Urinary bladder (tissue), 4 donors: ENCODE results near the gene OR2S2. TPM values are rescaled to one million over a fixed set of nuclear protein-coding genes. Genes with fewer than 3 reads are reported as not detected.
"Not testable (repeated sequence)": the region's sequence is repeated elsewhere in the genome, so short reads cannot be mapped to it uniquely, and the experiment has no call there.

Source experiments
- DNase-seq: peaks from one replicate; pipeline ENCODE4 v3.0.0-alpha.2; 2015; ENCODE audit errors: extremely low spot score
- H3K27ac ChIP-seq: one replicate; pipeline ENCODE4 v1.5.1; 2013; ENCODE audit warnings: low read depth, mild to moderate bottlenecking, moderate library complexity
- H3K36me3 ChIP-seq: one replicate; pipeline ENCODE4 v1.6.1; 2013; ENCODE audit warnings: mild to moderate bottlenecking, moderate library complexity; ENCODE audit not compliant: insufficient read depth
- H3K4me1 ChIP-seq: one replicate; pipeline ENCODE4 v1.6.1; 2013; ENCODE audit warnings: mild to moderate bottlenecking, moderate library complexity; ENCODE audit not compliant: insufficient read depth
- H3K4me3 ChIP-seq: one replicate; pipeline ENCODE4 v1.5.1; 2013; ENCODE audit warnings: low read depth, low read length
- WGBS: extraction: QIAGEN DNeasy Blood & Tissue Kit; methylation state at CpG from one replicate; pipeline ENCODE4 v1.1.7; 2013; 5-methylcytosine and 5-hydroxymethylcytosine counted together
- polyA plus RNA-seq: library from polyadenylated mRNA; stranded (reverse); fragments of 200-250 nt; gene quantifications from one replicate; pipeline ENCODE4 v1.2.3, GENCODE V29; 2013
- total RNA-seq: library from RNA; depleted of rRNA; stranded (reverse); fragments of >200 nt; gene quantifications from one replicate; pipeline ENCODE4 v1.2.3, GENCODE V29; 2014
- donor health status: healthy with polysubstance abuse.
- donor health status: healthy.

OR2S2 gene
- total and polyA plus RNA-seq, 2 donors: not detected

DNA sequence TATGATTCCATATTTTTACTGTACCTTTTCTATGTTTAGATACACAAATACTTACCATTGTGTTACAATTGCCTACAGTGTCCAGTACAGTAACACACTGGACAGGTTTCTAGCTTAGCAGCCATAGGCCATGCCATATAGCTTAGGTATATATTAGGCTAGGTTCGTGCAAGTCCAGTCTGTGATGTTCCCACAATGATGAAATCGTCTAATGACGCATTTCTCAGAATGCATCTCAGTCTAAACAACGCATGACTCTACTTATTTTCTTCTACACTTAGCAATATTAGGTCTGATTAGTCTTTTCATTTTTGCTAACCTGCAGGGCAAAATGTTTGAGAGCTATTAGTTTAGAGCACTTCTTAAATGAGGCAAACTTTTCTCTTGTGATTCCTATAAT lies 22.7 kb downstream of the OR2S2 start:
- 92% methylated on average over 4 of the region's 4 CpGs for WGBS
- H3K27ac ChIP-seq: no peak overlapping the region
- no peak overlapping the region for H3K4me3 ChIP-seq
- no peaks in the 10 kb centered on the region for H3K36me3 ChIP-seq
- DNase-seq: no peak
- no peaks in the 10 kb centered on the region for H3K4me1 ChIP-seq

DNA sequence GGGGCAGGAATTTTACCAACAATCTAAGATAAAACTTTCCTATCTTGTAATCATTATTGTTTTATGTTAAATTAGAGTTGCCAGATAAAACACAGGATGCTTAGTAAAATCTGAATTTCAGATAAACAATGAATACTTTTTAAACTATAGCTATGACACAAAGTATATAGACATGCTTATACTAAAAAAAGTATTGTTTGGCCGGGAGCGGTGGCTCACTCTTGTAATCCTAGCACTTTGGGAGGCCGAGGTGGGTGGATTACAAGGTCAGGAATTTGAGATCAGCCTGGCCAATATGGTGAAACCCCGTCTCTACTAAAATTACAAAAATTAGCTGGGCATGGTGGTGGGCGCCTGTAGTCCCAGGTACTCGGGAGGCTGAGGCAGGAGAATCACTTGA lies 23.9 kb downstream of the OR2S2 start:
- not testable (repeated sequence) for H3K36me3 ChIP-seq, H3K4me1 ChIP-seq, DNase-seq, H3K27ac ChIP-seq, H3K4me3 ChIP-seq
- 78% methylated on average over 6 of the region's 6 CpGs for WGBS

DNA sequence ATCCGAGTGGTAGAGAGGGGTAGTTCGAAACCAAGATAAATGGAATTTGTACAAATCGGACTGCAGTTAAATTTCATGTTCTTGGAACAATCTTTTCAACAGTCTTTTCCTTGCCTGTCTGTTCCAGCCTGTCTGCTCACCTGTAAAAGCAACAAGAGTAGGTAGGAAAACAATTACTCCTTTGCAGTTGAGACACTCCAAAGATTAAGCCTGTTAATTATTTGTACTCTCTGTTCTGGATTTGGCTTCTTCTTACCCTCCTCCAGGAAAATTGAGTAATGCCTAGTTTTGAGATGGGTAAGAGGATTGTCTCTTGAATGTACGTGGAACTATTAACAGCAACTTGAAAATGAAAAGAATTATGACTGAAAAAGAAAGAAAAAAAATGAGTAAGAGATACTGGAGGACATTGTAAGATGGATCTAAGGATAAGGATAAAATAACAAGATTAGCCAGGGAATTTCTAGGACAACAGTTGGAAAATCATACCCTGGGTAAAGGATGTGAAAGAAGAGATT lies 24.3 kb downstream of the OR2S2 start:
- DNase-seq: no peak
- Histone ChIP-seq H3K4me3 (no peak overlapping the region), H3K36me3 (no peaks in the 10 kb centered on the region), H3K27ac (no peak overlapping the region), H3K4me1 (no peaks in the 10 kb centered on the region)
- 81% methylated on average over 4 of the region's 4 CpGs for WGBS

DNA sequence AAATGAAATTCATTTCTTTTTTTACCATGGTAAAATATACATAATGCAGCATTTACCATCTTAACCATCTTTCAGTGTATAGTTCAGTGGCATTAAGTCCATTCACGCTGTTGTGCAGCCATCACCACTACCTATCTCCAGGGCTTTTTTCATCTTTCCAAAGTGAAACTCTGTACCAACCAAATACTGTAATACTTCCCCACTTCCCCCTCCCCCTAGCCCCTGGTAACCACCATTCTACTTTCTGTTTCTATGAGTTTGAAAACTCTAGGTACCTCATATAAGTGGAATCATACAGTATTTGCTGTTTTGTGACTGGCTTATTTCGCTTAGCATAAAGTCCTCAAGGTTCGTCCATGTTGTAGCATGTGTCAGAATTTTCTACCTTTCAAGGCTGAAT lies 25.2 kb downstream of the OR2S2 start:
- DNase-seq: no peak

DNA sequence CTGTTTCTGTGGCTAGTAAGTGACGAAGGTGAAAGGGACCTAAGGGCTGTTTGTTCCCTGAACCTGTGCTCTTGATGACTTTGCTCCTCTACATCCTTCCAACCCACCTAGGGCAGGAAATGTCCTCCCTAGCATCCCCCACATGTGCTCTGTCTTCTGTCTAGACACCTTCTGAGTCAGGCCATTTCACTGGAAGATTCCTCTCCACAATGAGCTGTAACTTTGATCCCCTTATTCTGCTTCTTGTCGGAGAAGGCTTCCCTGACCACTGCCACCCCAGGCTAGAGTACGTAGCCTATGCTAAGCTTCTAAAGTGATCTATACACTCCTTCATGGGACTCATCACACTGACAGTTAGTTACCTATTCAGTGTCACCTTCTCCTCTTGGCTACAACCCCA lies 27.0 kb downstream of the OR2S2 start:
- Histone ChIP-seq H3K4me1 (no peaks in the 10 kb centered on the region), H3K4me3 (no peak overlapping the region), H3K36me3 (no peaks in the 10 kb centered on the region), H3K27ac (no peak overlapping the region)
- WGBS: 89% methylated on average over 3 of the region's 3 CpGs
- DNase-seq: no peak

More for the DNA sequence above, 25.2 kb downstream of the OR2S2 start:
- H3K4me1 ChIP-seq: no peaks in the 10 kb centered on the region
- H3K27ac ChIP-seq: no peak overlapping the region
- no peaks in the 10 kb centered on the region for H3K36me3 ChIP-seq
- no peak overlapping the region for H3K4me3 ChIP-seq
- 92% methylated on average over 3 of the region's 3 CpGs for whole genome bisulfite sequencing

DNA sequence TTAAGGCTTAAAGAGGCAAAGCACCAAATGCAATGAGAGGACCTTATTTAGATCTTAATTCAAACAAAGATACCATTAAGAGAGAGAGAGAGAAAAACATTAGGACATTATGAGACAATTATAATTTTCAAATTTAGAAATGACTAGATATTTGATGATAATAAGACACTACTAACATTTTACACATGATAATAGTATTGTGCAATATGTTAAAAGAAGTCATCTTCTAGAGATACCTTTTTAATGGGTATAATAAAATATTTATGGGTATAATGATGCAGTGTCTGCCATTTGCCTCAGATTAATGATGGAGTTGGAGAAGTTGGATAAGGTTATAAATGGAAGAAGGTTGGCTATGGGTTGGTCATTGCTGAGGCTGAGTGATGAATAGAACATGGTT lies 27.4 kb downstream of the OR2S2 start:
- Histone ChIP-seq H3K4me1 (no peaks in the 10 kb centered on the region), H3K4me3 (no peak overlapping the region), H3K27ac (no peak overlapping the region), H3K36me3 (no peaks in the 10 kb centered on the region)
- no peak for DNase-seq

DNA sequence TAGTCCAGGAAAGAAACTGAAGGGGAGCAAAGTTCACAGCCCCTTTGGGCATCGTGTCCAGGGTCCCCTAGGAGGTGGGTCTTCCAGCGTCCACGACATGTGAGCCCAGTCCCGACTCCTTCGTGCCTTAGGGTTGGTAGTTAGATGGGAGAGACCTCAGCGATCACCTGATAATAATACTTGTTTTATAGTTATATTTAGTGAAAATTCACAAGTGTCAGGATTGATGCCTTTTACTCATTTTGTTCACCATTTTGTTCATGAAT lies 28.6 kb downstream of the OR2S2 start:
- Histone ChIP-seq H3K4me3 (no peak overlapping the region), H3K36me3 (no peaks in the 10 kb centered on the region), H3K27ac (no peak overlapping the region), H3K4me1 (no peaks in the 10 kb centered on the region)
- DNase-seq: no peak
- 84% methylated on average over 6 of the region's 6 CpGs for WGBS

DNA sequence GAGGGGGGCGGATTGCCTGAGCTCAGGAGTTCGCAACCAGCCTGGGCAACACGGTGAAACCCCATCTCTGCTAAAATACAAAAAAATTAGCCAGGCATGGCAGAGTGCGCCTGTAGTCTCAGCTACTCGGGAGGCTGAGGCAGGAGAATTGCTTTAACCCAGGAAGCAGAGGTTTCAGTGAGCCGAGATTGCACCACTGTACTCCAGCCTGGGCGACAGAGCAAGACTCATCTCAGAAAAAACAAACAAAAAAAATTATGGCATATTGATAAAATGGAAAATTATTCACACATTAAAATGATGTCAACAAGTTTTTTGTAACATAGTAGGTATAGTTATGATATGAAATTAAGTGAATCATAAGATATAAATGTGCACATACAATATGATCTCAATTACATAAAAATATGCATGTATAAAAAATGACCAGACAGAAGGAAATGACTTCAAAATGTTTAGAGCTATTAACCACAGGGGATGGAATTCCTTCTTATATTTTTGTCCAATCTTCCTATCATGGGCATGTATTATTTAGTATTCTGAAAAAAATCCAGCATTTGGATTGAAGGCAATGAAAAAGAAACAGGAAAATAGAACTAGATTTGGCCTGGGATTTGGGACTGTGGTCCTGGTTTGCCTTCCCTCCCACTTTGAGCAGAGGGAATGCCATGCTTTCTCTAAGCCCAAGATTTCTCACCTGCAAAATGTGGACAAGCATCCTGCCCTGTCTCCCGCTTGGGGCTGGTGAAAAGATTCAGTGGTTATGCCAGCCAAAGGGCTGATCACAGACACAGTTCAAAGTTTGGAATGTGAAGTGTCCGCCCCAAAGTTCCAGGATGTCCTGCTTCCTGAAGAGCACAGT lies 29.1 kb downstream of the OR2S2 start:
- no peaks in the 10 kb centered on the region for H3K36me3 ChIP-seq
- no peaks in the 10 kb centered on the region for H3K4me1 ChIP-seq
- no peak overlapping the region for H3K4me3 ChIP-seq
- 86% methylated on average over 9 of the region's 9 CpGs for WGBS
- no peak overlapping the region for H3K27ac ChIP-seq
- no peak for DNase-seq

DNA sequence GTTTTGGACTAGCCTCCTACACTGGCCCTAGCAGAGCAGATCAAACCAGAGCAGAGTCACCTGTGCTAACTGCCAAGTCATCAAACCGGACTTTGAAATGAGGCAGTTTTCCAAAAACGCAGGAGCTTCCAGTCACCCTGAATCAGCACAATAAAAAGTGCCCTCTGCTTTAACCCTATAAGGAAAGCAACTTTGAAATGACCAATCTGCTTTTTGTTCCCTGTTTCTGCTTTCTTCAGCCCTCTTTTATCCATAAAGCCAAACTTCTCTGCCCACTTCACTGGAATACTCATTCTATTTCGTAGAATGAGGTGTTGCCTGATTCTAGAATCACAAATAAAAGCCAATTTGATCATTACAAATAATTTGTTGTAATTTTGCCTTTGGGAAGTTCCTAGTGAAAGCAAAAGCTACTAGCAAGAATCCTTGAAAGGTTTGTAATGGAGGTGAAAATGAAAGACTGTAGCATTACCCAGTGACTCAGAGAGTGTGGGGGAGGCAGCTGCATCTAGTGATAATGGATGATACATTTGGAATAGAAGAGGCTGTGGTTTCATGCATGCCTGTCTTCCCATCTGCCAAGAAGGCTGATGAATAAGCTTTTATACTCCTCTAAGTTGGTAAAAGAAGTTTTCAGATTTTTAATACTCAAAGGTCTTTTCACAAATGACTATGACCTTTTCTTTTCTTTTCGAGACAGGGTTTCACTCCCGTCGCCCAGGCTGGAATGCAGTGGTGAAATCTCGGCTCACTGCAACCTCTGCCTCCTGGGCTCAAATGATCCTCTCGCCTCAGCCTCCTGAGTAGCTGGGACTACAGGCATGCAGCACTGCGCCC lies 33.8 kb downstream of the OR2S2 start:
- H3K4me3 ChIP-seq: no peak overlapping the region
- H3K36me3 ChIP-seq: no peaks in the 10 kb centered on the region
- no peak for DNase-seq
- no peaks in the 10 kb centered on the region for H3K4me1 ChIP-seq
- WGBS: 61% methylated on average over 9 of the region's 9 CpGs
- H3K27ac ChIP-seq: peak overlapping the region; percentile 23

DNA sequence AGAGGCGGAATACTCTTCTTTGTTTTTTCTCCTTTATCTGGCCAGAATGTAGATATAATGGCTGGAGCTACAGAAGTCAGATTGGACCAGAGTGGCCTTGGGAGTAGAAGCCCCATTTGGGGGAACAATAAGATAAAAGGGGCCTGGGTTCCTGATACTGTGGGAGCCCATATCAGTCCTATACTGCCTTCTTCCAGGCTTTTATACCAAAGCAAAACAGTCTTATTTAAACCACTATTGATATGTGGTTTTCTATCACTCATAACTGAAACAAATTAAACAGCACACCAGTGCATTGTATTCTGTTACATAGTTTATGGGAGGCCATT lies 34.4 kb downstream of the OR2S2 start:
- Histone ChIP-seq H3K36me3 (no peaks in the 10 kb centered on the region), H3K4me3 (no peak overlapping the region), H3K27ac (no peak overlapping the region), H3K4me1 (no peaks in the 10 kb centered on the region)
- WGBS: 96% methylated on average over 1 of the region's 1 CpG
- no peak for DNase-seq

DNA sequence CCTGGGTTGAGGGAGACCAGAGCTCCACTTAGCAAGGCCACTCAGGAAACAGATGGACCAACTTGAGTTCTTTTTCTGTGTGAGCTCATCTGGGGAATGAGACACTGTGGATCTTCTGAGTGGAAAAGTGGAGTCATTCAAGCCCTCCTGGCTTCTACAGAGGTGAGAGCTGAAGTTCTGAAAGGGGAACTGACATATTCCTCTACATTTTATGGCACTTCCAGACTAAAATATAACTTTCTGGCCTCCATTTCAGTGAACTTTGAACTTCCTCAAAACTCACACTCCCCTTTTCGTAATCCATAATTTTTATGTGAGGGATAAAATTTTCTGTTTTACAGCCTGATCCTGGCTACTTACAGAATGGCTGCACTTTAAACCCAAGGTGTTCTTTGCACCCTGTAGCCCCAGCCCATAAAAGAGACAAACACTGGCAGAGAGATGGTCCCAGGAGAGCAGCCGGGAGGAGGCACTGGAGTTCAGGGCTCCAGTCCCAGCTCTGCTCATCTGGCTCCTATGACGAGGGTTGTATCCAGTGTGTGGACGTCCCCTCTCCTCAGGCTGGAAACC lies 37.8 kb downstream of the OR2S2 start:
- Histone ChIP-seq H3K4me1 (no peaks in the 10 kb centered on the region), H3K36me3 (no peaks in the 10 kb centered on the region), H3K27ac (no peak overlapping the region), H3K4me3 (no peak overlapping the region)
- no peak for DNase-seq
- 76% methylated on average over 4 of the region's 4 CpGs for WGBS

DNA sequence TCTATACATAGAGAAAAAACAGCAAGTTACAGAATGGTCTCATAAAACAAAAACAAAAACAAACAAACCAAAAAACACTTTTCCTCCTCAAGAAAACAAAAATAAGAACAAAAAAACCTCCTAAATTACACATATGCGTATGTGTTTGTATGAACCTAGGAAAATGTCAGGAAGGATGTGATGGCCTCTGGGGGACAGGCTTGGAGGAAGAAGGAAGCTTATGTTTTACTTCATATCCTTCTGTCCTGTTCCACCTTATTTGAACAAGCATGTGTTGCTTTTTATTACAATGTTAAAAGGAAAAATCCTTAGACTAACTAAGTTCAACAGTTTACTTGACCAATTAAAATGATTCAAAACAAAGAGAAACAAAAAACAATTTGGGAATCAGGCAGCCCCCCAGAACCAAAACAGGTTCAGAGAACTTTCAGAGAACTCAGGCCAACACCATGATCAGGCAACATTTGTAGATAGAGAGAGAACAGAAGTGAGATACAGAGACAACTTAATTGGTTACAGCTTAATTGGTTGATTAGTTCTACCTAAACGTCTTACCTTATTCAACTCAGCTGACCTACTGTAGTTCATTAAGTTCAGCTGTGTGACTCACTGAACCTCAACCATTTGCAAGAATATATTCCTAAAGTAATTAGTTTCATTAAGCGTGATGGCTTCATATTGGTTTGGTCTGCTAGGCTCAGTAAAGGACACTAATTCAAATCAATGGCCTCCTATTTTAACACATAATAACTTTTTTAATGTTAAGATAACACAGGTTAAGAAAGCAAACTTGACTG lies 38.5 kb downstream of the OR2S2 start:
- Histone ChIP-seq H3K4me3 (no peak overlapping the region), H3K4me1 (no peaks in the 10 kb centered on the region), H3K36me3 (no peaks in the 10 kb centered on the region), H3K27ac (no peak overlapping the region)
- WGBS: 79% methylated on average over 3 of the region's 3 CpGs
- no peak for DNase-seq

DNA sequence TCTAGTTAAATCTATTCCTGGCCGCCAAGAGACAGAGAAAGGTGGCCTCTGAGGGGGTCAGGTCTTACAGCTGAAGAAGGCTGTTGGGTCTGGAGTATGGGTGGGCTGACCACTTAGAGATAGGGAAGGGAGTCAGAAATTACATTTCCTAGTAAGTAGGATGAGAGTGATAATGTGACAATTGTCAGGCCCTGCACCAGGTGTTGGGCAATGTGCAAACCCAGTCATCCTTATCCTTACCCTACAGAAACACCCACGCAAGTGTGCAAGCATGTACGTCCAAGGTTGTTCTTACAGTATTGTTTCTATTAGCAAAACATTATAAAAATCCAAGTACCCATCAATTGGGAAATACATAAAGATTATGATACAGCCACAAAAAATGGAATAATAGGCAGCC lies 39.2 kb downstream of the OR2S2 start:
- Histone ChIP-seq H3K27ac (no peak overlapping the region), H3K4me1 (no peaks in the 10 kb centered on the region), H3K36me3 (no peaks in the 10 kb centered on the region), H3K4me3 (no peak overlapping the region)
- 88% methylated on average over 3 of the region's 3 CpGs for WGBS
- no peak for DNase-seq
